ENCODE results near the gene TRAF3IP1.

- TF ChIP-seq CTCF (IDR thresholded peaks at IDR 0.05 in 4 of 5, conservative IDR thresholded peaks at IDR 0.05 in 1 of 5) (no peak), POLR2A (IDR thresholded peaks at IDR 0.05) (no peak)
These were observed 23.7 kb downstream of the TRAF3IP1 start for GRCh38 chr2:238344035-238344434.
